Astrocyte (in vitro differentiated cells and primary cell): ENCODE data around the gene IPO7.

Experiments used
- CTCF ChIP-seq: IDR thresholded peaks from 2 replicates; pipeline ENCODE4 v1.5.1; 2011; ENCODE audit warnings: low read depth, mild to moderate bottlenecking, inconsistent platforms, low read length, moderate library complexity; ENCODE audit not compliant: insufficient read depth
- EZH2 ChIP-seq: IDR thresholded peaks from 2 replicates; pipeline ENCODE4 v1.6.1; 2012; ENCODE audit warnings: mild to moderate bottlenecking, low read length, inconsistent platforms; ENCODE audit not compliant: insufficient read depth

DNA sequence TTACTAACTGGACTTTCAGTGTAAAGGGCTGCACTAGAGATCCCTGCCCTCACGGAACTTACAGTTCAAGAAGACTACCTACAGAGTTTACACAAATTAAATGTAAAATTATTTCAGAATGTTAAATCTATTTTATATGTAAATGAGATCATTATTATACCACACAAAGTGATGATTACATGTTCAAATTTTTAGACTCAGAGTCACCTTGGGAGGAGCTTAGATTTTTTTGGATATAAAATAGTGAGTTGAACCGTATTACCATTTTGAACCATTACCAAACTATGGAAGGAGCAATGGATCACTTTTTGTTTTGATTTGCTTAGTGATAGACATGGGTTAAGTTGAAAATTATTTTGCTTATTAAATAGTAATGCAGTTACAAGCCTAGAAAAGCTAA, 1.6 kb downstream of the IPO7 start:
- TF ChIP-seq CTCF (no peak), EZH2 (no peak)
